HG02571 (cell line): ENCODE results near the gene MAP2K7.

Source experiments
- ATAC-seq: cut with Tn5 transposase; IDR thresholded peaks from one replicate; pipeline ENCODE4 v1.9.1; 2021; ENCODE audit warnings: mild to moderate bottlenecking, moderate library complexity; ENCODE audit not compliant: unreplicated experiment

Gene MAP2K7

GRCh38 chr19:7866399-7867091 lies 37.1 kb upstream of the MAP2K7 start:
- no peak for ATAC-seq

- ATAC-seq: no peak
Measured at GRCh38 chr19:7867092-7867844, 36.4 kb upstream of the MAP2K7 start.

GRCh38 chr19:7868326-7868670 lies 35.4 kb upstream of the MAP2K7 start:
- no peak for ATAC-seq

GRCh38 chr19:7868671-7869452 lies 34.8 kb upstream of the MAP2K7 start:
- peak; percentile 62 for ATAC-seq

GRCh38 chr19:7869453-7869909 lies 34.2 kb upstream of the MAP2K7 start:
- peak; percentile 37 for ATAC-seq

GRCh38 chr19:7869910-7870511 lies 33.7 kb upstream of the MAP2K7 start:
- no peak for ATAC-seq

- no peak for ATAC-seq
Measured at GRCh38 chr19:7870571-7871436, 32.9 kb upstream of the MAP2K7 start.

- no peak for ATAC-seq
Measured at GRCh38 chr19:7871437-7872305, 32.0 kb upstream of the MAP2K7 start.

- no peak for ATAC-seq
Measured at GRCh38 chr19:7872306-7873204, 31.1 kb upstream of the MAP2K7 start.

GRCh38 chr19:7873304-7874075 lies 30.2 kb upstream of the MAP2K7 start:
- ATAC-seq: no peak

GRCh38 chr19:7874076-7874896 lies 29.4 kb upstream of the MAP2K7 start, which contains the start of gene PRR36:
PRR36 (minus strand) TSS chr19:7874390; CDS start chr19:7873689, 701 bp downstream.
- no peak for ATAC-seq

- ATAC-seq: no peak
Measured at GRCh38 chr19:7874897-7875273, 28.8 kb upstream of the MAP2K7 start.

- ATAC-seq: no peak
Measured at GRCh38 chr19:7877249-7877836, 26.3 kb upstream of the MAP2K7 start.

- no peak for ATAC-seq
Measured at GRCh38 chr19:7879111-7879807, 24.4 kb upstream of the MAP2K7 start.

- ATAC-seq: no peak
Measured at GRCh38 chr19:7879836-7880235, 23.8 kb upstream of the MAP2K7 start.

- no peak for ATAC-seq
Measured at GRCh38 chr19:7881910-7882309, 21.8 kb upstream of the MAP2K7 start.
